HAP-1 (cell line): Measurements from ENCODE around the gene NHLRC4.

Experiments
- DNase-seq, 2 experiments: peaks; one replicate each; pipeline ENCODE4 v3.0.0-alpha.2; 2016 to 2020; ENCODE audit warnings: low spot score in 2 of 2
- H3K27me3 ChIP-seq: fragments of 250-450 bp; sonication (Bioruptor Pico); 2 replicates; pipeline ENCODE4 v1.5.1; 2020; ENCODE audit warnings: low read depth, mild to moderate bottlenecking, moderate library complexity
- H3K36me3 ChIP-seq: fragments of 250-450 bp; sonication (Bioruptor Pico); replicated peaks from 2 replicates; pipeline ENCODE4 v1.5.1; 2020; ENCODE audit warnings: mild to moderate bottlenecking
- H3K4me1 ChIP-seq: fragments of 250-450 bp; sonication (Bioruptor Pico); 2 replicates; pipeline ENCODE4 v1.5.1; 2020; ENCODE audit warnings: mild to moderate bottlenecking
- H3K4me3 ChIP-seq: fragments of 250-450 bp; sonication (Bioruptor Pico); 2 replicates; pipeline ENCODE4 v1.5.1; 2020; ENCODE audit warnings: mild to moderate bottlenecking, moderate library complexity
- H3K9me3 ChIP-seq: fragments of 250-450 bp; sonication (Bioruptor Pico); 2 replicates; pipeline ENCODE4 v1.5.1; 2020; ENCODE audit warnings: mild to moderate bottlenecking, moderate library complexity
- in situ Hi-C: fragments of 300-500 bp; cut with MboI; formaldehyde crosslinking; loops from 3 replicates; pipeline ENCODE4 v1.14.3; 2020; ENCODE audit warnings: low sequenced_read_pairs, inconsistent platforms, mixed read lengths

NHLRC4 gene

DNA sequence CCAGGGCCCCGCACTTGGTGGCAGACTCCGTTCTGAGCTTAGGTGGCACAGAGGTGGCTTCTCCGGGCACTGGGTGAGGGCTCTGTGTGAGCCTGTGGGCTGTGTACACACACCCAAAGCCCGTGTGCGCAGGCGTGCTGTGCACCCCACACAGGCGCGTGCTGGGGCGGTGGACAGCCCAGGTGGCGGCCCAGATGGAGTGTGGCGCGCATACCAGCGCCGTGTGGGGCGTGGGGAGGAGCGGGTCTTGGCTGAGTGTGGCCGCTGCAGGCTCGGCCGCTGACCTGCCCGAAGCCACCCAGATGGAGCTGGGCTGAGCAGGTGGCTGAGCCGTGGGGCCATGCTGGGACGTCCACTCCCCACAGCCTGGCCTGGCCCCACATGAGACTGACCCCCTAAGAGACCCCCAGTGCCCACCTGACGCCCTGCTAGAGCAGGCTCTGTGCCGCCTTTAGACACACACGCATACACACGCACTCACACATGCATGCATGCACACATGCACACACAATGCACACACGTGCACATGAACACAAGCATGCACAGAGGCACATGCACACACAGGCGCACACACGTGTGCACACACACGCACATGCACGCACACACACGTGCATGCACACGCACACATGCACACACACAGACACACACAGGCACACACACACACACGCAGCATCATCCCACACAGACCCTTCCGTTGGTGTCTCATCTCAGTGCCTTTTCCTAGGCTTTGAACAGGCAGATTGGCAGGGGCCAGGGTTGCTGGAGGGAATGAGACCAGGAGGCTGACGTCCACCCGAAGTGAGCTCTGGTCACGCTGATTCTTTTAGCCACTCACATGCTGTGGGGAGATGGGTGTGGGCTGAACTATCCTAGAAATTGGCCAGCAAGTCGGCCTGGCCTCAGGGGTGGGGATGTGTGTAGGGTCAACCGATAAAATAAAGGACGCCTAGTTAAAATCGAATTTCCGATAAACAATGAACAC is 4.6 kb upstream of the NHLRC4 start:
- Histone ChIP-seq H3K27me3 (peaks cover 46% of the 10 kb centered on the region), H3K9me3 (no peaks in the 10 kb centered on the region), H3K4me1 (no peaks in the 10 kb centered on the region), H3K4me3 (no peak overlapping the region), H3K36me3 (no peaks in the 10 kb centered on the region)
- in situ Hi-C loops = no loop called here
- DNase-seq = no peak

DNA sequence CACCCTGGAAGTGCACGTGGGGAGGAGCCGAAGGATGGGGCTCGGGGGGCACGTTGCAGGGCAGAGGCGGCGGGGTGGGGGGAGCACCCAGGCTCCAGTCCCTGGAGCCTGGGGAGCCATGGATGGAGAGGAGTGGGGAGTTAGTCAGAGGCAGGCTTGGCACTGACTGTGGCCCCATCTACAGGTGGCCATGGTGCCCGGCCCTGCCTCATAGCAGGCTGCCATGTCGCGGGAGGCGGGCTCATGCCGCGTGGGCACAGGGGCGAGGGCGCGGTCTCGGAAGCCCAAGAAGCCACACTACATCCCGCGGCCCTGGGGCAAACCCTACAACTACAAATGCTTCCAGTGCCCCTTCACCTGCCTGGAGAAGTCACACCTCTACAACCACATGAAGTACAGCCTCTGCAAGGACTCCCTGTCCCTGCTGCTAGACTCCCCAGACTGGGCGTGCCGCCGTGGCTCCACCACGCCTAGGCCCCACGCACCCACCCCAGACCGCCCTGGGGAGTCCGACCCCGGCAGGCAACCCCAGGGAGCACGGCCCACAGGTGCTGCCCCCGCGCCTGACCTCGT is 3.6 kb upstream of the NHLRC4 start:
- H3K36me3 ChIP-seq = no peaks in the 10 kb centered on the region
- in situ Hi-C loops = no loop called here
- no peak overlapping the region for H3K4me3 ChIP-seq
- H3K27me3 ChIP-seq = peaks cover 37% of the 10 kb centered on the region
- H3K9me3 ChIP-seq = no peaks in the 10 kb centered on the region
- DNase-seq = no peak
- no peaks in the 10 kb centered on the region for H3K4me1 ChIP-seq

DNA sequence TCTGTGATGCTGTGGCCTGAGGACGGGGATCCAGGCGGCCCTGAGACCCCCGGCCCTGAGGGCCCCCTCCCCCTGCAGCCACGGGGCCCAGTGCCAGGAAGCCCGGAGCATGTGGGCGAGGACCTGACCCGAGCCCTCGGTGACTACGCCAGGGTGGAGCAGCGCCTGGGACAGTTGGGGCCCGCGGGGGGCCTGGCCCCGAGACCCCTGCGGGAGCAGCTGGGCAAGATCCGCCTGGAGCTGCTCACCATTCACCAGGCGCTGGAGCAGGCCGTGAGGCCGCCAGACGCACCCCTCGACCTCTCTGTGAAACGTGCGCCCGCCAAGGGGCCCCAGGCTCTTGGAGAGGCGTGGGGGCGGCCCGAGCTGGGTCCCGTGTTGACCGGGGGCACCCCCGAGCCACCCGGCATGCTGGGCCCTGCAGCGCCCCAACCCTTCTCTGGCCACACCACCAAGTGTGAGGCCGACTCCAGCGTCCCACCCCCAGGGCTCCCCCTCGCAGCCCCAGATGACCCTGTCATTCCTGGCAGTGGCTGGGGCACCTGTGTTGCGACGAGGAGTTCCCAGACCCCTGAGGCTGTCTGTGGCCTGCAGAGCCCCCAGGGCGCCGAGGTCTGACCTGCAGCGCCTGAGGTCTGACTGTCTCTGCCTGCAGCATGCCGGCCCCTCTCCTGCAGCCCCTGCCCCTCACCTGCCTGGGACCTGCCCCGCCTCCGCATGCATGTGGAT is 2.0 kb upstream of the NHLRC4 start:
- Histone ChIP-seq H3K9me3 (no peaks in the 10 kb centered on the region), H3K4me1 (peaks cover 7% of the 10 kb centered on the region), H3K36me3 (no peaks in the 10 kb centered on the region), H3K27me3 (peaks cover 20% of the 10 kb centered on the region), H3K4me3 (no peak overlapping the region)
- DNase-seq = no peak
- in situ Hi-C loops = no loop called here

DNA sequence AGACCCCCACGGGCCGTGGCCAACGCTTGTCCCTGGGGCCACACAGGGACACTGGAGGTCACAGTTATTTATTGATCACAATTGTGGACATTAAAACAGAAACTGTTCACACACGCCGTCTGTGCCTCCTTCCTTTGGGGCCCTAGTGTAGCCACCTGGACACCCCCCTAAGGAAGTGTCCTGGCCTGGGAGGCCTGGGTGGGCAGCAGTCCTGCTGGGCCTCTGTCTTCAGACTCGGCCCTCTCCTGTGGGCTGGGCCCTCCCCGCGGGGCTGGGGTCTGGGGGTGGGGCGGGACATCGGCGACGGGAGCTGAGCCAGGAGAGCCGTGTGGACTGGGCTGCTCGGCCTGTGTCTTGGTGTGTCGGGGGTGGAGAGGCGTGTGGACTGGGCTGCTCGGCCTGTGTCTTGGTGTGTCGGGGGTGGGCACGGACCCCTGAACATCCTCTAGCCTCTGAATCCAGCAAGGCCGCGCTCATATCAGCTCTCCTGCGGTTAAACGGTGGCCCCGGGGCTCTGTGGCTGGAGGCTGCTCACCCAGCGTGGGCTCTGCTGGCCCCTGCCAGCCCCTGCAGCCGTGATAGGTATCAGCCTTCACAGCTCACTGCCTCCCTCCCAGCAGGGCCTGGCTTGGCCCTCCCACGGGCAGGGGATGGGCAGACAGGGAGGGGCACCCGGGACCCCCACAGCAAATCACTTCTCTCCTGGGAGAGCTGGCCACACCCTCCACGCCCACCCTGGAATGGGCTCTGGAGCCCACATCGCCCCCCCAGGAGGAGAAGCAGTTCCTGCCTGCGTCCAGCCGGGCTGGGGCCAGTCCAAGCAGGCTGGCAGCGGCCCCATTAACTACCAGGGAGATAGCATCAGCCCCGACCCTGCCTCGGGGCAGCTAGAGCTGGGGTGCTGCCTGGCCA is 1.1 kb upstream of the NHLRC4 start:
- H3K27me3 ChIP-seq = peaks cover 19% of the 10 kb centered on the region
- no peaks in the 10 kb centered on the region for H3K9me3 ChIP-seq
- no peaks in the 10 kb centered on the region for H3K36me3 ChIP-seq
- in situ Hi-C loops = no loop called here
- DNase-seq = no peak
- peaks cover 7% of the 10 kb centered on the region for H3K4me1 ChIP-seq
- no peak overlapping the region for H3K4me3 ChIP-seq

DNA sequence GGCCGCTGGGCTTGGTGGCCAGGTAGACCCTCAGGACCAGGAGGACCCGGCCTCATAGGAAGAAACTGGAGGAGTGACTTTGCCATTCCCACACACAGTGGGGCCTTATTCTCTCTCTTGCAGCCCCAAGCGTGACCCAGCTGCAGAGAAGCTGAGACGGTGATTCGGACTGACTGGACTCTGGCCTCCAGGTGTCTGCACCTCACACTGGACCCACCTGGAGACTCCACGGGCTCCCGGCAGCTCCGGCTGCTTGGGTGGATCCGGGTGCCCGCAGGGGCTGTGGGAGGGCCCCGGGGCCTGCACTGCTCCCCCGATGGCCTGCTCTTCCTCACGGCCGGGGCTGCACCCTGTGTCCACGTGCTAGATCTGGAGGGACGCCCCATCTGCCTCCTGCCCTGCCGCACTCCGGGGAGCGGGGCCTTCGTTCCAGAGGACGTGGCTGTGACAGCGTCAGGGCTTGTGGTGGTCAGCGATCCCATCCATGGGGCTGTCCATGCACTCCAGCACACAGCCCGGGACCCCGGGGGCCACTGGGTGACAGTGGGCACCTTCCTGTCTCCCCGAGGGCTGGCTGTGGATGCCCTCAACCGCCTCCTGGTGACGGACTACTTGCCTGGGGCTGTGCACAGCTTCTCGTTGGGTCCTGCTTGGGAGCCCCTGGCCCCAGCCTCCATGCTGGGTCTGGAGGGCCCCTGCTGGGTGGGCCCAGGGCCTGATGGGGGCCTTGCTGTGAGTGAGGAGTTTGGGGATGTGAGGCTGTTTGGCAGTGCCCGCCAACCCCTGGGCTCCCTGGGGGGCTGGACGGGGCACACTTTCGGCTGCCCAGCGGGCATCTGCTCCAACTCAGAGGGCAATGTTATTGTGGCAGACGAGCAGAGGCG is 810 bp downstream of the NHLRC4 start:
- H3K4me3 ChIP-seq = no peak overlapping the region
- DNase-seq = no peak
- peaks cover 7% of the 10 kb centered on the region for H3K4me1 ChIP-seq
- H3K27me3 ChIP-seq = peaks cover under 1% of the 10 kb centered on the region
- no peaks in the 10 kb centered on the region for H3K36me3 ChIP-seq
- H3K9me3 ChIP-seq = no peaks in the 10 kb centered on the region
- in situ Hi-C loops = no loop called here

DNA sequence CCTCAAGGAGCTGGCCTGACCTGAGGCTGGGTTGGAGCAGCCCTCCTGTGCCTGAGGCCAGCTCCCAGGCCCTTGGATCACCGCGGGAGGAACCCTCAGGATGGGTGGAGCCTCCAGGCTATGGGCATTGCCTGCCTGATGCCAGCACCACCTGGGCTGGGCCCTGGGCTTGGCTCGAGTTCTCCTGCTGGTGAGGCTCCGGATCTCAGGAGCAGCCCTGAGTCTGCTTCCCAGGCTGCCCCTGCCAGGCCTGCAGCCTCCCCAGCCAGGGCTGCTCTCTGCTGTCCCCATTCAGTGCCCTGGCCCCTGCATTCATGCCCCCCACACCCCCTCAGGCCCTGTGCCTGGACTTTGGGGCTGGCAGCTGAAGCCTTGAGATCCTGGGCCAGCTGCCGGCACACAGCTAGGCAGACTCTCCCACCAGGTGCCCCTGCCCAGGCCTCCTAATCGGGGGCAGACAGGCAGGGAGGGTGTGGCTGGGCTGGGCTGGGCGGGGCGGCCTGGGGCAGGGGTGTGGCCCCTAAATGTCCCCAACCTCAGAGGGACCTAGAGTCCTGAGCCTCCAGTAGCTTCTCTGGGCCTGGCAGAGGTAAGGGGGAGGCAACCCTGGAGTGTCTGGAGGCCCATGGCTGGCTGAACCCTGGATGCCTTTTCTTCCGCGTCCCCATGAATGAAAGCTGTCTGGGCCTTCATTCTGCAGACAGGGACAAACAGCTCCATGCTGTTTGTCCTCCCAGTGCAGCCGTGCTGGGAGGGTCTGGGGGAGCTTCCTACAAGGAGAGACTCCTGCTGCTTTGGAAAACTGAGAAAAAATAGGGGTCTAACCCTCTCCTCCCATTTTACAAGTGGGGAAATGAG is 1.8 kb downstream of the NHLRC4 start:
- H3K4me1 ChIP-seq = peaks cover 7% of the 10 kb centered on the region
- no peaks in the 10 kb centered on the region for H3K36me3 ChIP-seq
- in situ Hi-C loops = no loop called here
- no peak overlapping the region; the same call in 1 of the 2 replicates for H3K4me3 ChIP-seq
- no peaks in the 10 kb centered on the region for H3K27me3 ChIP-seq
- DNase-seq = no peak
- H3K9me3 ChIP-seq = no peaks in the 10 kb centered on the region

DNA sequence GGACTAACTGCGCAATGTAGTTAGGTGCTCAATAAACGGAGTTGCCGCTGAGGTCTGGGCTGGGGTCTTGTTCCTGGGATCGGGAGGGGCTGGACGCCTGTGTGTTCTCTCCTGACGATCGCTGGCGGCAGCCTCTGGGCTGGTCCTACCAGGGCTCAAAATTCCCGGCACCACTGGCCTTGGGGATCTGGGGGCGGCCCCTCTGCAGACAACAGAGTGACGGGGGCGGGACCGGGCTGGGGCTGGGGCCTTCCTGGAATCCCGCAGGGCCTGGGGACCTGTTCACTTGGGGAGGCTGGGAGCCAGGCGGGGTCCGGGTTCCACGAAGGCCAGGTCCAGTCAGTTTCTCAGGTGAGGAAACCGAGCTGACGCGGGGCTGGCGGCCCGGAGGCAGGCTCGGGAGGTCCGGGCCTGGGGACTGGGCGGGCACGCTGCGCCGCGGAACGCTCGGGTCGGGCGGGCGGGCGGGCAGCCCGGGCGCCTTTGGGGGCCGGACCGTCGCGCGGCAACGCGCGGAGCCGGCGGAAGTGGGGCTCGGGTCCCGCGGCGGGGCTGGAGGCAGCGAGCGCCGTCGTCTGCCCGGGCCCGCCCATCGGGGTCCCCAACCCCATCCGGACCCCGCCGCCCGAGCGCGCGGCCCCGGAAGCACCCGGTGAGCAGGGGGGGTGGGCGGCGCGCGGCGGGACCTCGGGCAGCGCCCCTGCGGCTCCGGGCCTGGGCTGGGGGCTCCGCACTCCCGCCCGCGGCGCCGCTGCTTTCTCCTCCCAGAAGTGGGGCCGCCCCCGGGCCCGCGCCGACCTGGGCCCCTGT is 2.8 kb downstream of the NHLRC4 start, which contains the start of gene PIGQ:
TSS of gene PIGQ (plus strand) at position 524 of the 810 bp plus-strand sequence. CDS start 4,107 bp downstream, outside the sequence.
- Histone ChIP-seq H3K4me1 (peaks cover 7% of the 10 kb centered on the region), H3K9me3 (no peaks in the 10 kb centered on the region), H3K27me3 (no peaks in the 10 kb centered on the region), H3K4me3 (peak within 1 kb of the TSS; percentile 75), H3K36me3 (peaks cover 4% of the 10 kb centered on the region)
- in situ Hi-C loops = no loop called here
- peak; percentile 48 to 85 for DNase-seq

DNA sequence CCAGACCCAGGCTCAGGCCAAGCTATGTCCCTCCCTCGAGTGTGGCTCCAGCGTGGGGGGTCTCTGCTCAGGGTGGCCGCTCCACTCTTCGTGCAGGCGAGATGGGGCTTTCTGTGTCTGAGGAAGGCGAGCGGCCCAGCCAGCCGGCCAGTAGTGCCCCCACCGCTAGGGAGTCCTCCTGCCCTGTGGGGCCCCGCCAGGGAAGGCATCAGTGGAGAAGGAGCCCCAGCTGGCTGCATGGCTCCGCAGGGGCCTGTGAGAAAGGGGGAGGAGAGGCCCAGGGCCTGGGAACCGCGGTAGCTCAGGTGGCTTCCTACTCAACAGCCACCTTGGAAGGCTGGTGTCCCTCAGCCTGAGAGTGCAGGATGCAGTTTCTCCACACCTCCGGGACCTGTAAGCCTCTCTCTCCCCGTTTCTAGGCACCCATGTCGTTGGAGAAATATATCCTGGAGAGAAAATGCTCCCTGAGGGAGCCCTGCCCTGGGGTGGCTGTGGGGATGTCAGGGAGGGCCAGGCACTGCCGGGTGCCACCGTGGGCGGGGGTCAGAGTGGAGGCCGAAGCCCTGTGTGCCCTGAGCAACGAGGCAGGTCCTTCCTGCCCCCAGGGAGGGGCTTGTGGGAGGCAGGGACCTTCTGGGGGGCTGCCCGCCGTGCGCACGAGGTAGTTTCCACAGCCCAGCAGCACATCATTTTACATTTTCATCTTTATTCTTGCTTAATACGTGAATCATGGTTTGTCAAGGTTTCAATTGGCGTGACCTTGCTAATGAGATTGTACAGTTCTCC is 6.3 kb downstream of the NHLRC4 start:
- H3K9me3 ChIP-seq = no peaks in the 10 kb centered on the region
- peaks cover 7% of the 10 kb centered on the region for H3K4me1 ChIP-seq
- no peak overlapping the region for H3K4me3 ChIP-seq
- in situ Hi-C loops = no loop called here
- H3K27me3 ChIP-seq = no peaks in the 10 kb centered on the region
- H3K36me3 ChIP-seq = peaks cover 10% of the 10 kb centered on the region
- no peak for DNase-seq

DNA sequence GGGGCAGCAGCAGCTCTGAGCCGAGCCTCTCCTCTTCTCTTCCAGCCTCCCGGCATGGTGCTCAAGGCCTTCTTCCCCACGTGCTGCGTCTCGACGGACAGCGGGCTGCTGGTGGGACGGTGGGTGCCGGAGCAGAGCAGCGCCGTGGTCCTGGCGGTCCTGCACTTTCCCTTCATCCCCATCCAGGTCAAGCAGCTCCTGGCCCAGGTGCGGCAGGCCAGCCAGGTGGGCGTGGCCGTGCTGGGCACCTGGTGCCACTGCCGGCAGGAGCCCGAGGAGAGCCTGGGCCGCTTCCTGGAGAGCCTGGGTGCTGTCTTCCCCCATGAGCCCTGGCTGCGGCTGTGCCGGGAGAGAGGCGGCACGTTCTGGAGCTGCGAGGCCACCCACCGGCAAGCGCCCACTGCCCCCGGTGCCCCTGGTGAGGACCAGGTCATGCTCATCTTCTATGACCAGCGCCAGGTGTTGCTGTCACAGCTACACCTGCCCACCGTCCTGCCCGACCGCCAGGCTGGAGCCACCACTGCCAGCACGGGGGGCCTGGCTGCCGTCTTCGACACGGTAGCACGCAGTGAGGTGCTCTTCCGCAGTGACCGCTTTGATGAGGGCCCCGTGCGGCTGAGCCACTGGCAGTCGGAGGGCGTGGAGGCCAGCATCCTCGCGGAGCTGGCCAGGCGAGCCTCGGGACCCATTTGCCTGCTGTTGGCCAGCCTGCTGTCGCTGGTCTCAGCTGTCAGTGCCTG is 7.4 kb downstream of the NHLRC4 start:
- H3K4me1 ChIP-seq = peaks cover 2% of the 10 kb centered on the region
- peaks cover 10% of the 10 kb centered on the region for H3K36me3 ChIP-seq
- in situ Hi-C loops = no loop called here
- no peak for DNase-seq
- H3K27me3 ChIP-seq = no peaks in the 10 kb centered on the region
- no peak overlapping the region for H3K4me3 ChIP-seq
- H3K9me3 ChIP-seq = no peaks in the 10 kb centered on the region
